ENCODE measurements around the gene INSIG2.

The INSIG2 gene

GRCh38 chr2:118150294-118150693 is 62.0 kb downstream of the INSIG2 start:
- no peak overlapping the region for H3K4me3 ChIP-seq (ENCODE audit: severe bottlenecking)
- DNase-seq (ENCODE audit: low spot score) (no peak), ATAC-seq (ENCODE audit: low read depth) (no peak)
- TF ChIP-seq, protein P1, sequence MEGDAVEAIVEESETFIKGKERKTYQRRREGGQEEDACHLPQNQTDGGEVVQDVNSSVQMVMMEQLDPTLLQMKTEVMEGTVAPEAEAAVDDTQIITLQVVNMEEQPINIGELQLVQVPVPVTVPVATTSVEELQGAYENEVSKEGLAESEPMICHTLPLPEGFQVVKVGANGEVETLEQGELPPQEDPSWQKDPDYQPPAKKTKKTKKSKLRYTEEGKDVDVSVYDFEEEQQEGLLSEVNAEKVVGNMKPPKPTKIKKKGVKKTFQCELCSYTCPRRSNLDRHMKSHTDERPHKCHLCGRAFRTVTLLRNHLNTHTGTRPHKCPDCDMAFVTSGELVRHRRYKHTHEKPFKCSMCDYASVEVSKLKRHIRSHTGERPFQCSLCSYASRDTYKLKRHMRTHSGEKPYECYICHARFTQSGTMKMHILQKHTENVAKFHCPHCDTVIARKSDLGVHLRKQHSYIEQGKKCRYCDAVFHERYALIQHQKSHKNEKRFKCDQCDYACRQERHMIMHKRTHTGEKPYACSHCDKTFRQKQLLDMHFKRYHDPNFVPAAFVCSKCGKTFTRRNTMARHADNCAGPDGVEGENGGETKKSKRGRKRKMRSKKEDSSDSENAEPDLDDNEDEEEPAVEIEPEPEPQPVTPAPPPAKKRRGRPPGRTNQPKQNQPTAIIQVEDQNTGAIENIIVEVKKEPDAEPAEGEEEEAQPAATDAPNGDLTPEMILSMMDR (IDR thresholded peaks at IDR 0.05; ENCODE audit: poor library complexity, severe bottlenecking) = no peak
- H3K27ac ChIP-seq (ENCODE audit: poor library complexity, severe bottlenecking) = no peak overlapping the region
- H3K27me3 ChIP-seq (ENCODE audit: insufficient read depth, poor library complexity, severe bottlenecking) = no peaks in the 10 kb centered on the region
- H3K4me1 ChIP-seq (ENCODE audit: insufficient read depth, poor library complexity, severe bottlenecking) = peaks cover under 1% of the 10 kb centered on the region
- no peaks in the 10 kb centered on the region for H3K9me3 ChIP-seq (ENCODE audit: severe bottlenecking)
- H3K36me3 ChIP-seq (ENCODE audit: low read depth) = no peaks in the 10 kb centered on the region

DNA sequence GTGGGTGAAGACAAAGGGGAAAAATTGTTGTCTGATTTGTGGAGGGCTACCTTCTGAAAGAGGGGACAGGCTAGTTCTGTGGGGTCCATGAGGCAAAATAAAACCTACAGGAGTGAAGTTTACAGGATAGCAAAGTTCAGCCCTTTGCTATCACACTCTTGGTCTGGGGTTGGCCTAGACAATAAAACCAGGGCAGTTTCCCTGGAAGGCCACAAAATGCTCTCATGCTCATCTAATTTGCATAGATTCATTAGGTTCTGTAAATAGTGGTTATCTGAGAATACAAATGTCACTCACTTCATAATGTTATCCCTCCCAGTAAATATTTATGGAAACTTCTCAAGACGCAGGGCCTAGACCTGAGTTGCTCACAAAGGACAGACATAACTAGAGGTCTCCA is 63.6 kb downstream of the INSIG2 start:
- Histone ChIP-seq H3K4me3 (ENCODE audit: severe bottlenecking) (no peak overlapping the region), H3K27ac (ENCODE audit: poor library complexity, severe bottlenecking) (no peak overlapping the region), H3K27me3 (ENCODE audit: insufficient read depth, poor library complexity, severe bottlenecking) (no peaks in the 10 kb centered on the region), H3K9me3 (ENCODE audit: severe bottlenecking) (peaks cover 2% of the 10 kb centered on the region), H3K36me3 (ENCODE audit: low read depth) (no peaks in the 10 kb centered on the region; the same call in 1 of the 2 replicates), H3K4me1 (ENCODE audit: insufficient read depth, poor library complexity, severe bottlenecking) (no peaks in the 10 kb centered on the region)
- DNase-seq (ENCODE audit: low spot score) (no peak), ATAC-seq (ENCODE audit: low read depth) (no peak)
- TF ChIP-seq, protein P1 (IDR thresholded peaks at IDR 0.05; ENCODE audit: poor library complexity, severe bottlenecking) = no peak

- no peak overlapping the region for H3K4me3 ChIP-seq (ENCODE audit: severe bottlenecking)
- no peaks in the 10 kb centered on the region for H3K4me1 ChIP-seq (ENCODE audit: insufficient read depth, poor library complexity, severe bottlenecking)
- H3K27me3 ChIP-seq (ENCODE audit: insufficient read depth, poor library complexity, severe bottlenecking) = no peaks in the 10 kb centered on the region
- TF ChIP-seq, protein P1 (IDR thresholded peaks at IDR 0.05; ENCODE audit: poor library complexity, severe bottlenecking) = no peak
- peaks cover 2% of the 10 kb centered on the region for H3K9me3 ChIP-seq (ENCODE audit: severe bottlenecking)
- DNase-seq (ENCODE audit: low spot score) (no peak), ATAC-seq (ENCODE audit: low read depth) (no peak)
- no peak overlapping the region for H3K27ac ChIP-seq (ENCODE audit: poor library complexity, severe bottlenecking)
- H3K36me3 ChIP-seq (ENCODE audit: low read depth) = no peaks in the 10 kb centered on the region; the same call in 1 of the 2 replicates
Observed at GRCh38 chr2:118153433-118153832, 65.2 kb downstream of the INSIG2 start.

GRCh38 chr2:118154176-118154575 is 65.9 kb downstream of the INSIG2 start:
- no peak for DNase-seq (ENCODE audit: low spot score)
- peaks cover 2% of the 10 kb centered on the region for H3K9me3 ChIP-seq (ENCODE audit: severe bottlenecking)
- H3K27me3 ChIP-seq (ENCODE audit: insufficient read depth, poor library complexity, severe bottlenecking) = no peaks in the 10 kb centered on the region
- ATAC-seq (ENCODE audit: low read depth) = no peak
- no peaks in the 10 kb centered on the region for H3K4me1 ChIP-seq (ENCODE audit: insufficient read depth, poor library complexity, severe bottlenecking)
- H3K4me3 ChIP-seq (ENCODE audit: severe bottlenecking) = no peak overlapping the region
- no peak overlapping the region for H3K27ac ChIP-seq (ENCODE audit: poor library complexity, severe bottlenecking)
- H3K36me3 ChIP-seq (ENCODE audit: low read depth) = no peaks in the 10 kb centered on the region; the same call in 1 of the 2 replicates
- TF ChIP-seq, protein P1 (IDR thresholded peaks at IDR 0.05; ENCODE audit: poor library complexity, severe bottlenecking) = no peak
